HG03108 (cell line): ENCODE measurements around the gene IL18RAP.

ENCODE experiments used
- ATAC-seq: cut with Tn5 transposase; IDR thresholded peaks from one replicate; pipeline ENCODE4 v1.9.1; 2021; ENCODE audit warnings: moderate library complexity; ENCODE audit not compliant: unreplicated experiment

Gene IL18RAP

GRCh38 chr2:102451968-102452367 lies 29.0 kb downstream of the IL18RAP start:
- ATAC-seq, result no peak

GRCh38 chr2:102453501-102453900 lies 30.5 kb downstream of the IL18RAP start:
- no peak for ATAC-seq

- no peak for ATAC-seq
Measured at GRCh38 chr2:102455061-102455670, 32.2 kb downstream of the IL18RAP start.

DNA sequence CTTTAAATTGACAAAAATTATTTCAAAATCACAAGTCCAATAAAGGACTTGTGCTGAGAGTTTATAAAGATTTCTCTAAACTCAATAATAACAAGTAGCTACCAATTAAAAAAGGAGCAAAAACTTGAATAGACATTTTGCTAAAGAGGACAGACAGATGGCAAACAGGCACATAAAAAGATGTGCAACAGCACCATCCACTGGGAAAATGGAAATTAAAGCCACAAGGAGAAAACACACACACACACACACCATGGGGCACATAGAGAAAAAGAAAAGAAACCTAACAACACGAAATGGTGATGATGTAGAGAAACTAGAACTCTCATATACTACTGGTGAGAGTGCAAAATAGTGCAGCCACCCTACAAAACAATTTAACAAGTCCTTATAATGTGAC lies 37.5 kb downstream of the IL18RAP start:
- ATAC-seq, result no peak

- ATAC-seq, result no peak
Measured at GRCh38 chr2:102461188-102461587, 38.2 kb downstream of the IL18RAP start.

GRCh38 chr2:102463160-102463559 lies 40.2 kb downstream of the IL18RAP start:
- ATAC-seq, result no peak

DNA sequence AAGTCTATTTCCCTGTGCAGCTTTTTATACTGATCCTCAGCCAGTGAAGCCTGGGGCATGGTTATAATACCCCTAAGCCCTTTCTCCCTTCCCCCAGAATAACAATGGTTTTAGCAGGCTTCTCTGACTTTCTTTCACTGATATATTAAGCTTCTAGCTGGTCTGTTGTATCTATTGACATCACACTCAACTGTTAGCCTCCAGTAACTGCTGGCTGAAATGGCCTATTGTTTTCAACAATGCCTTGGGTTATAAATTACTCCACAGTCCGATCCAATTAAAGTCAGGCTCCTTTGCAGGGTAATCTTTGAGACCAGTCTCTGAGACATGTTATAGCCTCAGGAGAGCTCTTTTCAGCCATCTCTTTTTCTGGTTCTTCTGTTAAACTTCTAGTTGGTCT lies 47.2 kb downstream of the IL18RAP start:
- ATAC-seq, result no peak

- no peak for ATAC-seq
Measured at GRCh38 chr2:102473020-102473419, 50.1 kb downstream of the IL18RAP start, which contains the start of gene SLC9A4. Gene SLC9A4 (plus strand): TSS chr2:102473226. CDS start chr2:102473760, 534 bp downstream.

GRCh38 chr2:102473631-102474030 lies 50.7 kb downstream of the IL18RAP start:
- no peak for ATAC-seq

DNA sequence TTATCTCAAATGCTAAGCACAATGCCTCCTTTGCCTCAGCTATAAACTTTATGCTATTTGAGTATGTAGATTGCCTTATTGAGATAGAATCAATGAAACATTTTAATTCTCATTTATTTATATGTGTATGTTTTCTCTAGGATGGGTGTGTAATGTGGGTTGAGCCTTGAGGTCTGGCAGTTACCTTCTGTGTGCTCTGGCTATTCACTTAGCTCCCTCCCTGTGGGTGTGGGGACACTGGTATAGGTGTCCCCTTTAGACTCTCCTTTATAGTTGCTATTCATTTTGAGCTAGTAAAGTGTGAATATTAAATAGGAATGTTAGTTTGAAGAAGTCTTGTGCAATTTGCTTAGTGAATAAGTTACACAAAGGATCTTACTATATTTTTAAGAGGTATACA lies 51.8 kb downstream of the IL18RAP start:
- no peak for ATAC-seq

GRCh38 chr2:102478686-102479470 lies 55.9 kb downstream of the IL18RAP start:
- ATAC-seq, result no peak

- no peak for ATAC-seq
Measured at GRCh38 chr2:102480285-102481195, 57.6 kb downstream of the IL18RAP start.

- ATAC-seq, result no peak
Measured at GRCh38 chr2:102481931-102482330, 59.0 kb downstream of the IL18RAP start.

DNA sequence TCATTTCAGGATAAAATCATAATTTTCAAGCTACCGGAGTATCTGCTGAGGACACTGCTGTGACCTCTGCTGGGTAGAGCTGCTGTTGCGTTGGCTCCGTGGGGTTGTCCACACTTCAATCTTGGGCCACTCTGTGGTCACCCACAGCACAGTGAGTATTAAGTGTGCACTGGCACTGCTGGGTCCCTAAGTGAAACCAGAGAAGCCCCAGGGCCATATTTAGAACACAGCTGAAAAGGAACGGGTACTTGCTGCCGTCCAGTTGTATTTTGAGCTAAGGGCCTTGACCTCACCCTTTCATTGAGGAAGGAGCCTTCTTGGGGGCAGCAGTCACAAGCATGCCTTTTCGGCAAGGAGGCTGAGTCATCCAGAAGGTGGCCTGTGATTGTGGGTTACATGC lies 60.1 kb downstream of the IL18RAP start:
- no peak for ATAC-seq

DNA sequence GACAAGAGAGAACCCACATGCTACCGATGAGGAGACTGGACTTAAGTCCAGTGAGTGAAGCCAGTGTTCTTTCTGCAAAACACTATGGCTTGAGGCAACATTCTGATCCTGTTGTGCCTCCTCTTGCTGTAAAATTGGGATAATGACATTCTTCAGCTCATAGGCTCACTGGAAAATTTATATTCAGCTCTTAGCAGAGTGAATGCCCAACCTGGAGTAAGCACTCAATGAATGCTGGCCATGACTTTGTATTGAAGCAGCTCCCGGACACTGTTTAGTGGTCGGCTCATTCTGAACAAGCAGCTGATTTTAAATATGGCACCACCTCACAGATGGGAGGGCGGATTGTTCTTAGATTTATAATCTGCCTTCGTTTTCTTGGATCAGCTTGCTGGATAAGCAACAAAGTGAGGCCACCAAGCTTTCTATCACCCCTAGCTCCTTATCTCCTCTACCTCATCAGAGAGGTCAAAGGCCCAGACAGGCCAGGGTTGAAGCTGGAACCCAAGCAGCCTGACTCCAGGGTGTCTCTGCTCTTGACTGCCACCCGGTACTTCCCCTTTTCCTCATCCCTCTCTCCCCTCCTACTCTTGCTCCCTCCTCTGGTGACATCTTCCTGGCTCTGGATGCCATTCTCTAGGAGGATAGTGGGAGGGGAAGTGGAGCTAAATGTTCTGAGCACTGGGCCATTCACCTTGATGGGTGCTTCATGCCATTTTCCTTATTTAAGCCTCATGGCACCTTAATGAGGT lies 61.5 kb downstream of the IL18RAP start:
- no peak for ATAC-seq

GRCh38 chr2:102485147-102485785 lies 62.3 kb downstream of the IL18RAP start:
- ATAC-seq, result no peak

GRCh38 chr2:102486941-102487702 lies 64.2 kb downstream of the IL18RAP start:
- ATAC-seq, result no peak

DNA sequence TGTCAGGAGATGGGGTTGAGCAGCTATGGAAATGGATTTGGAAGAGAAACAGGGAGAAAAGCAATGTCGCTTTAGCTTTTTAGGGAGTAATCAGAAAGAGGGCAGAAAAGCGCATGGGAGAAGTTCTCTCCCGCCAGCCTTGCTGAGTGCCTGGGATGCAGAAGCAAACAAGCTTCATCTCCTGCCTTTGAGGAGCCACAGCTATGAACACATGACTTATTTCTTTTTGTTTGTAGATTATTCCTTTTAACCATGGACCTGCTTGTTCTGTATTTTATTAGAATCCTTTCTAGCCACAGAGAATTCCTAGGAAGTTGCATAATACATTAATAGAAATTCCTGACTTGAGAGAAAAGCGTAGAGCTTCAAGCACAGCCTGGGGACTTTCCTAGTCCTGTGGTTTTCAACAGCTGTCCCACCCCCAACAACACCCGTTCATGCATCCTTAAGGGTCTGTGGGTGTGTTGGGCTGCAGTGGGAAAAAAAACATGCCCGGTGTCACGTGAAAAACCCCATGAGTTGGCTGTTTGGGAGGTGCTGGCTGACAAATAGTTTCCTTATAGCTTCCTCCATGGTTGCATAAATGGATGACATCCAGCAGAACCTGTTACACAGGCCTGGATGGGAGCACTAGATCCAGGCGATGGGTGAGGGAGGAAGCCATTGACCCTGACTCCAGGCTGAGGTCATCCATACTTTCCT lies 65.0 kb downstream of the IL18RAP start:
- no peak for ATAC-seq

GRCh38 chr2:102489646-102490045 lies 66.7 kb downstream of the IL18RAP start:
- no peak for ATAC-seq
